ENCODE measurements around the gene AIMP1. TPM values are rescaled to one million over a fixed set of nuclear protein-coding genes. Genes with fewer than 3 reads are reported as not detected.

The AIMP1 gene
- 12.5 and 18.9 TPM in 2 replicates for total RNA-seq

GRCh38 chr4:106315968-106316772 is at the start of gene AIMP1, which contains the start of gene TBCK:
TSS of gene AIMP1 (plus strand) at chr4:106316550. CDS start at chr4:106325010, 8,460 bp downstream.
TSS of gene TBCK (minus strand) at chr4:106316209. CDS start at chr4:106308960, 7,249 bp downstream.

GRCh38 chr4:106368678-106369077 is 52.3 kb downstream of the AIMP1 start, which contains the start of gene GIMD1:
TSS of gene GIMD1 (minus strand) at chr4:106368778. CDS start at chr4:106367435, 1,343 bp downstream.

Other genes with a start within 250 kb of the AIMP1 start
- 38.5 and 42.6 TPM in 2 replicates for gene TBCK, start 341 bp upstream of the AIMP1 start, total RNA-seq
- gene GIMD1, start 52.2 kb downstream of the AIMP1 start, total RNA-seq = not detected in 2 replicates

All from bronchial smooth muscle cell (primary cell).